ENCODE measurements around the gene CLCA4.
A peak's percentile ranks its signal among the peaks of the same experiment; 100 is the strongest.
"Not testable (repeated sequence)": the region's sequence is repeated elsewhere in the genome, so short reads cannot be mapped to it uniquely, and the experiment has no call there.

Gene CLCA4

DNA sequence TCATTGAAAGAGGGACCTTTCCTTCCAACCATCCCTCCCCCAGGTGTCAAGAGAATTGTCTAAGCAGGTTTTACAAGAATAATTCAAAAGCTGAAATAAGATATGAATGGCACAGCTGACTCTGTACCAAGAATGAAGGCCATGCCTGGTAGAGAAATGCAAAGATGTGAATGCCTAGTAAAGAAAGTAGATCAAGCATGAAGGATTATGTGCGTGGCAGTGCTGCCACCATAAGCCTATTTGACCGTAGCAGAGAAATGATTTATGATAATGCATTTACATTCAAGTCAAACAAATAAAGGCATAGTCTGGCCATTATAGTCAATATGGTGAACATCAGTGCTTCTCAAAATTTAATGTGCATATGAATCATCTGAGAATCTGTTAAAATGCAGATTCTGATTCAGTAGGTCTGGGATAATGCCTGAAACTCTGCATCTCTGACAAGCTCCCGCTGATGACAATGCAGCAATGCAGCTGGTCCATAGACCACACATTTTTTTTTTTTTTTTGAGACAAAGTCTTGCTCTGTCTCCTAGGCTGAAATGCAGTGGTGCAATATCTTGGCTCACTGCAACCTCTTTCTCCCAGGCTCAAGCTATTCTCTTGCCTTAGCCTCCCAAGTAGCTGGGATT lies 16.6 kb upstream of the CLCA4 start:
- no peak for DNase-seq (ENCODE audit: low spot score)

DNA sequence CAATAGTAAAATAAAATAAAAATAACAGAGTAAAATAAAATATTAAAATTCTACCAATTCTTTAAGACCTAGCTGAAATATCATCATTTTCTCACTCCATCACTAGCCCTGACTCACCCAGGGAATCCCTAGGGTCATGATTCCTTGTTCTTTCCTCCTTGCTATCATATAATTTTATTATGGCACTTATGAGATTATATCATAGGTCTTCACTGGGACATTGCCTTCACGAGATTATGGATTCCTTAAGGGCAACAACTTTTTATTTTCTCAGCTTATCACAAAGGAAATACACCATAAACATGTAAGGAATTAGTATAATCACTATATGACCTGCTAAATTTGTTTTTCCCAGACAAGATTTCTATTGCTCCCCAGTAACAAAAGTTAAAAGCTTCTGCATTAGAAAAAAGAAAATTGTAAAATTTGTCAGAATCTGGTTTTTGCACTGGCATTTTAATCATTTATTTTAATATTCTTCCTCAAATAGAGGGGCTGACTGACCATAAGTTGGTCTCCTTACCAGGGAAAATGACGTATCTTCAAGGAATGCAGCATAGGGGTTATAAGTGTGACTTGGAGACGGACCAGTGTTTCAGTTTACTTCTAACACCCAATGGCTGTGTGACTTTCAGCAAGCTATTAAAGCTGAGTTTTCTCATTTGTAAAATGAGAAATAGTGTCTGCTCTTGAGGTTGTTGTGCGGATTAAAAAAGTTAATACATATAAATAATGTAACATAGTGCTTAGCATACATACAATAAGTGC lies 8.8 kb upstream of the CLCA4 start:
- DNase-seq (ENCODE audit: low spot score), result no peak

DNA sequence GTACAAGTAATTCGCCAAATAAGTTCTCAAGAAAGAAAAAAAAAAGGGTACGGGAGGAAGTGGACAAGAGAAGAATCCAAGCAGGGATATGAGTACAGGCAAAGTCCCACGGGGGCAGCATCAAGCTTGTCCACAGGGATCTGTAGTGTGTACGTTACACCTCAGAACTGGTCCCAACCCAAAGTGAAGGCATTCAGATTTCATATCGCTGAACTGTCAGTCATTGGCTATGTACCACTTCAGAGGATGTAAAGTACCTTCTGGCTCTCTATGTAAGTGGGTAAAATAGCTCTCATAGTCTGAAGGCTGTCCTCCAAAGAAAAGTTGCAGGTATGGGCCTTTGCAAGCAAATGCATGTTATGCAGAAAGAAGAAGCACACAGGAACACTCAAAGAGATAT lies 8.1 kb upstream of the CLCA4 start:
- DNase-seq (ENCODE audit: low spot score), result no peak

DNA sequence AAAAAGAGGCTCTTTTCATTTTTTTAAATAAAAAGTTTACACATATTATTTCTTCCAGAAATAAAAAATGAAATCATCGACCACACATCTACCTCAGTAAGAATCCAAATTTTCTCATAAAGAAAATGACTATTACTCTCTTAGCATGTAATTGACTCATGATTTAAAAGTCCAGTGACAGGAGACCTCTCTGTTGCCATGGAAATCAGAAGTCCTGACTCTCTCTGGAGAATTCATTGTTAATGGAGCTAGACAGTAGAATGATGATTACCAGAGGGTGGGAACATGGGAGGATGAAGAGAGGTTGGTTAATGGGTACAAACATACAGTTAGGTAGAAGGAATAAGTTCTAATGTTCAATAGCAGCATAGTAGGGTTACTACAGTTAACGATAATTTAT lies 5.0 kb upstream of the CLCA4 start:
- DNase-seq (ENCODE audit: low spot score), result no peak

DNA sequence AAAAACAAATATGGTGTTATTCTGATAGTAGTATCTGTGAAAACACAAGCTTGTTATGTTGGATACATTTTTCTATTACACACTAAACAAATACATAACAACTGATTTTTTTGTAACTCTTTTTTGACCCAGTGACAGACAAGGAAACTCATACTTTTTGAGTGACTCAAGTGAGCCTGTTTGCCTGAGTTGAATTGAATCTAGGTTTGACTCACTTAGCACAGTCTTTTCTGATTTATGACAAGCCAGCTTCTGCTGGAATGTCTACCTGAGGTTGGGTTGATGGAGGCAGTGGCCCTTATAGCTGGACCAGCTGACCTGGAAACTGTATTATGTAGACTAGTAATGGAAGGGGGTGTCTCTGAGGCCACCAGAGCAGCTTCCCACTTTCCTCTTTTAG lies 4.2 kb upstream of the CLCA4 start:
- DNase-seq (ENCODE audit: low spot score), result no peak

DNA sequence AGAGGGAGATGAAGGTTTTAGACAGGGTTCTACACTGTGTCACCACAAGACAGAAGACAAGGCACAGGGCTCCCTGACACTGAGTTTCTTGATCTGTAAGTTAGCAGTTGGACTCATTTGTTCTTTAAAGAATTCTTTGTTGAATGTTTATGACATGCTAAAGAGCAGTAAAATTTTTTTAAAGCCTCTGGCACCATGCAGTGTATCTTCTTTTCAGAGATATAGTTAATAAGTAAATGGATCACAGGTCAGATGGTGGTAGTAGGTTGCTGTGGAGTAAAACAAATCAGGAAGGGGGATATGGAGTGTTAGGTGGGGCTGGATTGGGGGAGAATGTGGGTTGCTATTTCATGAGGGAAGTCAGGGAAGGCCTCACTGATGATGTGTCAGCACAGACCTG lies 2.0 kb downstream of the CLCA4 start:
- DNase-seq (ENCODE audit: low spot score), result no peak

DNA sequence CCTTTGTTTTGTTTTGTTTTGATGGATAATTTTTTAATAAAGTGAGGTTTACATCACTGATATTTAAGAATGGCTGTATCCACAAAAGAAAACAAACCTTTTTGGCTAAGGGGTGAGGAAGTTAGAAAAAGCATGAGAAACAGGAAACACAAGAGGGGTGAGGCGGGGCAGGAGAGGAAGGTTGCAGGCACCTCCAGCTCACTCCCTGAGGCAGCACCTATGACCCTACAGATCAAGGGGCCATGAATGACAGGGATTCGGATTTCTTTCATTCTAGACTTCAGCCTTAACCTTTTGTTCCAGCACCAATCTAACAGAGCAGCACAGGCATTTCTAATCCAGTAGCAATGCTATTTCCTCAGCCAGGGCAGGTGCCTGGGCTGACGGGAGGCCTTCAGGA lies 4.4 kb downstream of the CLCA4 start:
- DNase-seq (ENCODE audit: low spot score), result no peak

DNA sequence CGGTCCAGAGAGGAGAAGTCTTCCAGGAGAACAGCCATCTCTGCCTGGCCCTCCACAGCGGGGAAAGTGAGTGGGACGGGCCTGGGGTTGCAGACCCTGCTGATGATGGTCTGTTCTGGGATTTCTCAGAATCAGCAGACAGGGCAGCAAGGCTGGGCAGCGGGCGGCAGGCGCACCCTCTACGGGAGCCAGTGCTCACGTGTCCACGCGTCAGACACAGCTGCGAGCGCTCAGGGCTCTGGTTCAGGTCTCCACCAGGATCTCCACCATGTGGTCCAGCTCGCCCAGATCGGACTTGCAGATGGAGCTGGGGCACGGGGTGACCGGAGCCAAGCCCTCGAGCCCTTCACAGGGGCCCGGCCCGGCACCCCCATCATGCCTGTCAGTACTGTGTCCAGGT lies 5.5 kb downstream of the CLCA4 start:
- DNase-seq (ENCODE audit: low spot score), result no peak

DNA sequence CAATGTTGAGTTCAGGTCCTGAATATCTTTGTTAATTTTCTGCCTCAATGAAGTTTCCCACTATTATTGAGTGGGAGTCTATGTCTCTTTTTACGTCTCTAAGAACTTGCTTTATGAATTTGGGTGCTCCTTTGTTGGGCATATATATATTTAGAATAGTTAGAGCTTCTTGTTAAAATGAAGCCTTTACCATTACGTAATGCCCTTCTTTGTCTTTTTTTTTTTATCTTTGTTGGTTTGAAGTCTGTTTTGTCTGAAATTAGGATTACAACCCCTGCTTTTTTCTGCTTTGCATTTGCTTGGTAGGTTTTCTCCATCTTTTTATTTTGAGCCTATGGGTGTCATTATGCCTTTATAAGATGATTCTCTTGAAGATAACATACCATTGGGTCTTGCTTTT lies 10.9 kb downstream of the CLCA4 start:
- DNase-seq (ENCODE audit: low spot score), result no peak

DNA sequence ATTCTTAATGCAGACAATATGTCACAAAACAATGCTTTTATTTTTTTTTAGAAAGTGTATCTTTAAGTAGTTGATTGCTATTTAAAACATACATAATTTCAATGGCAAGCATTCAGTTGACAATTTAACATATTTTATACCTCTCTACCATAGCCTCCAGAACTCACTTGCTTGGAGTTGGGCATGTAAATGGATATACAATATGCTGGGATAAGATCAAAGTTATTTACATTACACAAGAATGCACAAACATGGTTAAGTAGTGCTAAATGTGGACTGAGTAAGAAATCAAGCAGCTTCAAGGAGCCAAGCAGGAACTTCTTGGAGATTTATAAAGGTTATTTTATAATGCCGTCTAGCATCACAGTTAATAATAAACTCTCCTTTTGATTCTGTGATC lies 17.0 kb downstream of the CLCA4 start:
- no peak for DNase-seq (ENCODE audit: low spot score)

DNA sequence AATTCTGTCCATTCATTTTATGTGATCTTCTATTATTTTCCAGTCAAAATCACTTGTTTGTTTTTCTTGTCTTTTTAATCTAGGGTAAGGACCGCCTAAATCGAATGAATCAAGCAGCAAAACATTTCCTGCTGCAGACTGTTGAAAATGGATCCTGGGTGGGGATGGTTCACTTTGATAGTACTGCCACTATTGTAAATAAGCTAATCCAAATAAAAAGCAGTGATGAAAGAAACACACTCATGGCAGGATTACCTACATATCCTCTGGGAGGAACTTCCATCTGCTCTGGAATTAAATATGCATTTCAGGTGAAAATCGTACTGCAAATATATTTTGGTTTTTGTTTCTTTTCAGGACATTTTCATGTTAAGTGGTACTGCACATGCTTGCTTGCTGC lies 20.5 kb downstream of the CLCA4 start:
- no peak for DNase-seq (ENCODE audit: low spot score)

DNA sequence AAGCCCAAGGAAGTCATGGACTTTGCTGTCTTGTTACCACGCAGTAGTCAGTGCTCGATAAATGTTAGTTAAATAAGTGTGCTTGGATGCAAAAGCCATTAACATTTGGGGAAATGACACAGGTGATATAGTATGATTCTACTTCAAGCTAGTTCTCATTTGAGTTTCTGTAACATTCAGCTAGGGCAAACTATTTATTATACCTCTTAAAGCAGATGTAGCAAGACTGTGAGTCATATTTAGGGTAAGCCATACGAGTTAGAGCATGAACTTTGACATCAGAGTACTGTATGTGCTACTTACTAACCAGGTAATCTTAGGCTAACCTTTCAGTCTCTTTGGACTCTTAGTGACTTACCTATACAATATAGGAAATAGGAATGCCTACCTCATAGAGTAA lies 21.0 kb downstream of the CLCA4 start:
- no peak for DNase-seq (ENCODE audit: low spot score)

DNA sequence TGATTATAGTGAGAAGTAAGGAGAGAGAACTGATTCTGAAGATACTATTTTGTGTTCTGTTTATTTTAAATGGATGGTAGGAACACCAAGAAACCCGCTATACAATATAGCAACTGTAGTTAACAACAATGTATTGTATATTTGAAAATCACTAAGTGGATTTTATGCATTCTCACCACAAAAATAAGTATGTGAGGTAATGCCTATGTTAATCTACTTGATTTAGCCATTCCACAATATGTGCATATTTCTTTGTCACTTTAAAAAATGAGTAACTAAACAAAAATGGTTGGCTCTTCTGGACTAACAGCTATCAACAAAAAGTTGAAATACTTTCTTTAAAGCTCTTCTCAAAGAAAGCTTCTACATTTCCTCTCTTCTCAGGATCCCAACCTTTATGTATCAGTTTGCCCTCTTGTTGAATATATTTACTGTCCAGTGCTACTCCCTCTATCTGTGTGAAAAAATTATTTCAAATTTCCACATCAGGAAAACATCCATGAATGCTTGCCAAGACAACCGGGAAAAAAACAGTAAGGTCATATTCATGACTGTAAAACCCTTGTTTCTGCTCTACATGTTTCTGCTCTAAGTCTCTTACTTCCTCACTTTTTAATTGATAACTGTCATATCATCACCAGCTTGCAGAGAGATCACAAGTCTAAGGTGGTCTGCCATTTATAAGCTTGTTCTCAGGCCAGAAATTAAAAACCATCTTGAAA lies 27.0 kb downstream of the CLCA4 start:
- no peak for DNase-seq (ENCODE audit: low spot score)

DNA sequence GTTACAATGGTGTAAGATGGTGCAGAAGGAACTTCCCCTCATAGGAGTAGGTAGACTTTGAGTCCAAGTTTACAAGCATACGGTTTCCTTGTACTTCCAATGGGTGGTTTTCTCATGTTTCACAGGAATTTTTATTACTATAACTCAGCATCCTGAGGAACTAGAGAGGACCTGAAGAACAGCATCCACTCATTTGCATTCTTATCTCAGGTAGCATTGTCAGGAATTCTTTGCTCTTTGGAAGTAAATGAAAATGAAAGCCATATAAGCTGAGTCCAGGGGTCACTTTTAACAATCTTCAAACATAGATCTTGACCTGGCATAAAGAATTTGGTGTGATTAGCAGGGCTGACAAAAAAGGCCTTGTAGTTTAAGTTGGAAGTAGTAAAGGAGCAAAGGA lies 34.4 kb downstream of the CLCA4 start:
- DNase-seq (ENCODE audit: low spot score), result no peak

DNA sequence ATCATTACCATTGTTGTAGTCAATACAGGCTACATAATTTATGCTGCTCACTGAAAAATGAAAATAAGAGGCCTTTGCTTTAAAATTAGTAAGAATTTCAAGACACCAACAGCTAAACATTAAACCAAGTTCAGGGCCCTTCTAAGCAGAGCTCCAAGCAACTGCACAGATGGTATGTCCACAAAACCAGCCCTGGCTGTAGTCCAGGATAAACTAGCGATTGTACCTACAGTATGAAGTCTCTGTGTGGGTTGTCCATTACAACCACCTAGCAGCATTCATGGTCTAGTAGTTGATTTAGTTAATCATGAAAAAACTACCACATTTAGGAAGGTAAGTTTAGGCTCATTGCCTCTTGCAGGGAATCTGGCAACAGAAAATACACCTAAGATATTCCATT lies 35.3 kb downstream of the CLCA4 start:
- no peak for DNase-seq (ENCODE audit: low spot score)

DNA sequence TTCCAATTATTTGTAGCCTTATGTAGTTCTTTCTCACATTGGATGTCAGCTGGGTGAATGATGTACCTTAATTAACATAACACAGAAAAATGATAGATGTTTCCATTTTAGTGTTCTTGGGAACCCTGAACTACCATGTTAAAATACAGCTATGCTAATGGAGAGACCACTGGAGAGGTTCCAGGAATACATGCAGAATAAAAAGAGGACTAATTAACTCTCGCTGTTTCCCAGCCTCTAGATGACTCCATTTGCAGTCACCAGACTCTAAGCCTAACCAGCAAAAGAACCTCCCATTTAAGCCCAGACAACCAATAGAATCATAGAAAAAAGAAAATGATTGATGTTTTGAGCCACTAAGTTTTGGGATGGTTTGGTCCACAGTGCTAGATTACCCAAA lies 36.2 kb downstream of the CLCA4 start:
- DNase-seq (ENCODE audit: low spot score), result no peak

DNA sequence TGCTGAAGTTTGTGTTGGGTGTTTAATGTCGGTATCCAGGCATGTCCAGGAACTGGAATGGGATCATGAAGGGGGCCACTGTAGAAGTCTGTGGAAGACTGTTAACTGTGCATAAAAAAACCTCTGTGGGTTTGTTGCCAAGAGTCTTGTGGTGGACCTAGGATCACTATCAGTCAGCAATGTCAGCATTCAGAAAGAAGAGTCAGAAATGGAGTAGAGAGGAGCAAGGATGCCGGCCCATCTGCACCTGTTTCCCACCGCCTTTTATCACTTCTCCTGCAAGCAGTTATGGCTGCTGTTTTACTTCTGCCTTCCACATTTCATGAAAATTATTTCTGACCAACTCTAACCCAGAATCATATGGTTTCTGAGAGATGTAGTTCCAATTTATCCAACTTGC lies 36.7 kb downstream of the CLCA4 start:
- no peak for DNase-seq (ENCODE audit: low spot score)

DNA sequence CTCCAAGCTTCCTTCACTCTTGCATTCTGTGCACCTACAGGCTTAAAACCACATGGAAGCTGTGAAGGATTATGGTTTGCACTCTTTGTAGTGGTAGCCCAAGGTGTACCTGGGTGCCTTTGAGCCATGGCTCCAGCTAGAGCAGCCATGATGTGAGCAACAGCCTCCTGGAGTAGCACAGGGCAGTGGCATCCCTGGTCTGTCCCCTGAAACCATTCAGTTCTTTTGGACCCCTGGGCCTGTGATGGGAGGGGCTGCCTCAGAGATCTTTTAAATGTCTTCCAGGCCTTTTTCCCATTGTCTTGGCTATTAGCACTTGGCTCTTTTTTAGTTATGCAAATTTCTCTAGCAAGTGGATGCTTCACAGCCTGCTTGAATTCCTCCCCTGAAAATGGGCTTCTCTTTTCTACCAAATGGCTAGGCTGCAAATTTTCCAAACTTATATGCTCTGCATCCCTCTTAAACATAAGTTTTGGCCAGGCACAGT lies 47.4 kb downstream of the CLCA4 start:
- no peak for DNase-seq (ENCODE audit: low spot score)

DNA sequence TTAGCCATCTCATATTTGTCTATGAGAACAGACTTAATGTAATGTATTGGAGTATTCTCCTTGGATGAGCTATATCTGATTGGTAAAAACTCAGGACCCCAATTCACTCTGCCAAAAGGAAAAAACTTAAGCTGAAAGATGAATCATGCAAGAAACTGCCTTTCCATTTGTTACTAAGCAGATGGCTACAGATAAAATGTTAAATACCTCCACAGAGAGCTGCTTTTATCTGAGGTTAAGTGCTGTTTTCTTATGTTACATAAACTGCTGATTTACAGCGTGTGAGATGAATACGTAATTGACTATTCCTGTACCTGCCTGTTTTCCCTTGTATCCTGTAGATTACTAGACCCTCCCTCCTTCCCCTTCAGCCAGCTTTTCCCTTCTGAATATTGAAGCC lies 49.3 kb downstream of the CLCA4 start:
- DNase-seq (ENCODE audit: low spot score), result no peak

DNA sequence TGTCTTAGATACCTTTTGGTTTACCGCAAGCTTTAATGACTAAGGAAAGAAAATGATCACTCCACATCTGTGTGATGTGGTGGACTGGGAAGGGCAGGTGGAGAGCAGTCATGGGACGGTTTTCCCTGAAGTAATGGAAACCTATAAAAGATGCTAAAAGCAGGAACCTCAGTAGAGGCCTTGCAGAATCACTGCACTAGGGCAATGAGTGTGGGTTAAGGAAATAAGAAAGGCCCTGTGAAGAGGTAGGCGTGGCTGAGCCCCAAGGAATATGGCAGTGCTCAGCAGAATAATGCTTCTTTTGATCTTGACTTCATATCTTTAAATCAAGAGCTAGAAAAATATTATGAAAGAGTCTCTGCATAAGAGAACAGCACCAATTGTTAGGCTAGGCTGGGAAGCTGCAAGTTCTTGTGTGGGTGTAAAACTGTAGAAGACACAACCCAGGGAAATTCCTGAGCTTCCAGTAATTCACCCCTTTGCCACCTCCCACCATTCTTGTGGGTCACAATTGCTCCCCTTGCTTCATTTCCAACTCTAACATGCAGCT lies 49.9 kb downstream of the CLCA4 start:
- no peak for DNase-seq (ENCODE audit: low spot score)

DNA sequence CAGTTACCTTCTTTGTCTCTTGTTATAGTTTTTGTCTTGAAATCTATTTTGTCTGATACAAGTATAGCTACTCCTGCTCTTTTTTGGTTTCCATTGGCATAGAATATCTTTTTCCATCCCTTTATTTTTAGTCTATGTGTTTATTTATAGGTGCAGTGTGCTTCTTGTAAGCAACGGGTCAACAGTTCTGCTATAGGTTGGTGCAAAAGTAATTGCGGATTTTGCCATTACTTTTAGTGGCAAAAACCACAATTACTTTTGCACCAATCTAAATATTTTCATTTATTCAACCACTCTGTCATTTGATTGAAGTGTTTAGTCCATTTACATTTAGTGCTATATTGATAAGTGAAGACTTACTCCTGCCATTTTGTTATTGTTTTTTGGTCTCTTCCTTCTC lies 59.2 kb downstream of the CLCA4 start:
- DNase-seq (ENCODE audit: low spot score), result not testable (repeated sequence)

DNA sequence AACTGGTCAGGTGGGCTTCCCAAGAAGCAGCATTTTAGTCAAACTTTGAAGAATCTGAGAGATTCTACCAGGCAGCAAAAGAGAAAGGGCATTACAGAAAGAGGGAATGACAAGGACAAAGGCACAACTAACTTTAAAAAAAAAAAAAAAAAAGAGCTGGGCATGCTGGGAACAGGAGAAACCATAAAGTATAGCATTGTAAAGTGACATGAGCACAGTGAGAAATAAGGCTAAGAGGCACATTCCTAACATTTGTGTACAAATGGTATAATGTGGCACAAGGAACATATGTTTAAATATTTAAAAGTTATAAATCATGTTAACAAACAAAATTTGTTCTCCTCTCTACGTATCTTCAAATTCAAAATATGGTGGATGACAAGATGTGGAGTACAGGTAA lies 69.6 kb downstream of the CLCA4 start:
- DNase-seq (ENCODE audit: low spot score), result no peak

DNA sequence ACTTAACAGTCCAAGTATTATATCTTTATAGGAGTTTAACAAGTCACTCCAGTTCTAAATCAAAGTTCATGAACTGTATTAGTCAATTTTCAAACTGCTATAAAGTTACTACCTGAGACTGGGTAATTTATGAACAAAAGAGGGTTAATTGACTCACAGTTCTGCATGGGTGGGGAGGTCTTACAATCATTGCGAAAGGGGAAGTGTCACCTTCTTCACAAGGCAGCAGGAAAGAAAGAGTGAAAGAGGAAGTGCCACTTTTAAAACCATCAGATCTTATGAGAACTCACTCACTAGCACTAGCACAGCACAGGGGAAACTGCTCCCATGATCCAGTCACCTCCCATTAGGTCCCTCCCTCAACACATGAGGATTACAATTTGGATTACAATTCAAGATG lies 70.0 kb downstream of the CLCA4 start:
- peak; percentile 8 for DNase-seq (ENCODE audit: low spot score)
